HEK293T (cell line): ENCODE results near the gene RBMXL3.

Experiments
- ARNT ChIP-seq: fragments of 450-650 bp; IDR thresholded peaks from 2 replicates; pipeline ENCODE4 v1.6.1; 2017; ENCODE audit warnings: mild to moderate bottlenecking
- BHLHE40 ChIP-seq: fragments of 450-650 bp; IDR thresholded peaks from 2 replicates; pipeline ENCODE4 v1.6.1; 2016; ENCODE audit warnings: mild to moderate bottlenecking, moderate library complexity, borderline replicate concordance
- ELF4 ChIP-seq: fragments of 450-650 bp; IDR thresholded peaks from 2 replicates; pipeline ENCODE4 v1.6.1; 2017; ENCODE audit warnings: antibody characterized with exemption
- FOXA1 ChIP-seq: fragments of 450-650 bp; IDR thresholded peaks from 2 replicates; pipeline ENCODE4 v1.6.1; 2016; ENCODE audit warnings: mild to moderate bottlenecking
- FOXK2 ChIP-seq: fragments of 450-650 bp; IDR thresholded peaks from 2 replicates; pipeline ENCODE4 v1.6.1; 2016; ENCODE audit warnings: mild to moderate bottlenecking
- FOXM1 ChIP-seq: fragments of 450-650 bp; IDR thresholded peaks from 2 replicates; pipeline ENCODE4 v1.6.1; 2017; ENCODE audit warnings: mild to moderate bottlenecking, borderline replicate concordance
- HDGF ChIP-seq: fragments of 450-650 bp; IDR thresholded peaks from 2 replicates; pipeline ENCODE4 v1.6.1; 2017; ENCODE audit warnings: antibody characterized with exemption, borderline replicate concordance
- L3MBTL2 ChIP-seq: fragments of 450-650 bp; conservative IDR thresholded peaks from 2 replicates; pipeline ENCODE4 v1.6.1; 2016; ENCODE audit warnings: mild to moderate bottlenecking
- LEF1 ChIP-seq: fragments of 450-650 bp; IDR thresholded peaks from 2 replicates; pipeline ENCODE4 v1.6.1; 2017; ENCODE audit warnings: mild to moderate bottlenecking, borderline replicate concordance
- NFRKB ChIP-seq: fragments of 450-650 bp; IDR thresholded peaks from 2 replicates; pipeline ENCODE4 v1.6.1; 2016; ENCODE audit warnings: mild to moderate bottlenecking, moderate library complexity
- PKNOX1 ChIP-seq: fragments of 450-650 bp; IDR thresholded peaks from 2 replicates; pipeline ENCODE4 v1.6.1; 2016
- SP1 ChIP-seq: fragments of 450-650 bp; IDR thresholded peaks from 2 replicates; pipeline ENCODE4 v1.6.1; 2017
- SUZ12 ChIP-seq: fragments of 450-650 bp; IDR thresholded peaks from 2 replicates; pipeline ENCODE4 v1.6.1; 2016; ENCODE audit warnings: mild to moderate bottlenecking
- TARDBP ChIP-seq: fragments of 450-650 bp; IDR thresholded peaks from 2 replicates; pipeline ENCODE4 v1.6.1; 2016

GRCh38 chrX:115178473-115178872, 10.7 kb upstream of the RBMXL3 start:
- no peak for TF ChIP-seq FOXM1
- no peak for TF ChIP-seq BHLHE40
- TF ChIP-seq L3MBTL2, result no peak
- TF ChIP-seq SP1, result no peak
- no peak for TF ChIP-seq TARDBP
- no peak for TF ChIP-seq SUZ12
- TF ChIP-seq FOXA1, result no peak
- no peak for TF ChIP-seq LEF1
- no peak for TF ChIP-seq PKNOX1
- TF ChIP-seq FOXK2, result no peak
- TF ChIP-seq ELF4, result no peak
- TF ChIP-seq NFRKB, result no peak
- TF ChIP-seq ARNT, result no peak
- TF ChIP-seq HDGF, result no peak
